Measurements from ENCODE around the gene COL18A1.
A peak's percentile ranks its signal among the peaks of the same experiment; 100 is the strongest.
"Not testable (repeated sequence)": the region's sequence is repeated elsewhere in the genome, so short reads cannot be mapped to it uniquely, and the experiment has no call there.

The COL18A1 gene

DNA sequence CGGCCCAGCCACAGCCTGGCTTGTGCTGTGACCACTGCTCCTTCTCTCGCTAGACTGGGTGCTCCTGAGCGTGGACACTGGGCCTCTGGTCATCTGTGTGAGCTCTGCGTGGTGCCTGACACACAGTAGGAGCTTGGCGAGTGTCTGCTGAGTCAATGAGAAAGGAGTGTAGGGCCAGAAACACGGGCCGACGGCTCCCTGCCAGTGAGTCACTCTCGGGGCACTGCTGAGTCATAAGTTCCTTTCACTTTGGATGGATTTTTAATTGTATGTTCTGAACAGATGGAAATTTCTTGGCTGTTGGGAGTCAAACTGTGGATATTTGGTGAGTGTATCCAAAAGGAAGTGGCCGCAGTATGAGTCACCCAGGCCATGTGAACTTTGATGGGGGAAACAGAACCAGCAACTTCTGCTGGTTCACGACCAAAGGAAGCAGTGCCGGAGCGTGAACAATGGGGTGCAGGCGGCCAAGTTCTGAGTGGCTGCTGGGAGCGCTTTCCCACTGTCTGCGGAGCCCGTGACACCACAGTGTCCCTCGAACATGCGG, 41.0 kb upstream of the COL18A1 start:
- Mint-ChIP-seq H3K27ac (peak overlapping the region; percentile 75), H3K27me3 (peaks cover 16% of the 10 kb centered on the region), H3K9me3 (no peaks in the 10 kb centered on the region), H3K4me3 (peak overlapping the region; percentile 27), H3K36me3 (ENCODE audit: low read depth) (no peaks in the 10 kb centered on the region), H3K4me1 (ENCODE audit: low read depth) (peaks cover 11% of the 10 kb centered on the region)
- intact Hi-C loops (cut with micrococcal nuclease) = no loop called here

DNA sequence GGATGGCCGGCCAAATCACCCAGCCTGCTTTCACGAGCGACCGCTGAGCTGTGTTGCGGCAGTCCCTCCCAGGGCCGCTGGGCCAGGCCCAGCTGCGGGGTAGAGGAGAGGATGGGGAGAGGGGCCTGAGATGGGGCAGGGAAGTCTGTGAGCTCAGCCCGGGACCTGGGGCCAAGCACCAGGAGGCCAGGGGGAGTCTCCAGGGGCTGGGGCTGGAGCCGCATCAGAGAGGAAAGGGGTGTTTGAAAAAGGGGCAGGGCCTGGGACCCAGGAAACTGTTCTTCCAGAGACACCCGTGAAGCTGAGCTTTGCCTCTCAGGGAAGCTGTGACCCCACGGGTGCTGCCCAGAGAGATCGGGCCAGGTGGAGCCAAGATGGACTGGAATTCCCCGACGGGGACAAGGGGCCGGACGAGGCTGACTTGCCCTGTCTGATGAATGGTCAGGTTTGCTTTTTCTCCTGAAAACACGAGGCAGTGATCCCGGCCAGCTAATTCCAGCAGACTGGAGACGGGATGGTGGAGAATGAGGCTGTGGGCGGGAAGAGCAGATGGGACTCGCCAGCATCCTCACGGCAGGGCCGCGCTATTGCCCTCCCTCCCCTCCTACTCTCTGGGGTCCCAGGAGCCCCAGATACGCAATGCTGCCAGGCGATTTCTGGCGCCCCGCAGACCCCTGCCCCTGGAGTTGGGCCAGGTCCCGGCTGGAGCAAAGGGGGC, 40.3 kb upstream of the COL18A1 start:
- peaks cover 11% of the 10 kb centered on the region for H3K4me1 Mint-ChIP-seq (ENCODE audit: low read depth)
- no peaks in the 10 kb centered on the region for H3K36me3 Mint-ChIP-seq (ENCODE audit: low read depth)
- peak overlapping the region; percentile 27 for H3K4me3 Mint-ChIP-seq
- H3K27me3 Mint-ChIP-seq = peaks cover 16% of the 10 kb centered on the region
- peak overlapping the region; percentile 75 for H3K27ac Mint-ChIP-seq
- H3K9me3 Mint-ChIP-seq = no peaks in the 10 kb centered on the region
- intact Hi-C loops (cut with micrococcal nuclease) = no loop called here

DNA sequence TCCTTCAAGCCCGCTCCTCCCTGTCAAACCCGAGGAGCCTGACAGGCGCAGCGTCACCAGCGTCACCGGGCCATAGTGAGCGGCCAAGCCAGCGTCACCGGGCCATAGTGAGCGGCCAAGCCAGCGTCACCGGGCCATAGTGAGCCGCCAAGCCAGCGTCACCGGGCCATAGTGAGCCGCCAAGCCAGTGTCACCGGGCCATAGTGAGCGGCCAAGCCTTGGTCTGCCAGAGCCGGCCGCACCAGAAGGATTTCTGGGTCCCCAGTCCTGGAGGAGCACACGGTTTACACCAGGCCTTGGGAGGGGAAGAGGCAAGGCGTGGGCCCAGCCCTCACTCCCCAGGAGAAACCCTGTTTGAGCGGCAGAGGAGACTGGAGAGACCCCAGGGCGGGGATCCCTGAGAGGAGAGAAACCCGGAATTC, 39.8 kb upstream of the COL18A1 start:
- Mint-ChIP-seq H3K4me3 (no peak overlapping the region), H3K9me3 (no peaks in the 10 kb centered on the region), H3K27ac (no peak overlapping the region), H3K4me1 (ENCODE audit: low read depth) (peaks cover 11% of the 10 kb centered on the region), H3K27me3 (peaks cover 16% of the 10 kb centered on the region), H3K36me3 (ENCODE audit: low read depth) (no peaks in the 10 kb centered on the region)
- intact Hi-C loops (cut with micrococcal nuclease) = no loop called here

DNA sequence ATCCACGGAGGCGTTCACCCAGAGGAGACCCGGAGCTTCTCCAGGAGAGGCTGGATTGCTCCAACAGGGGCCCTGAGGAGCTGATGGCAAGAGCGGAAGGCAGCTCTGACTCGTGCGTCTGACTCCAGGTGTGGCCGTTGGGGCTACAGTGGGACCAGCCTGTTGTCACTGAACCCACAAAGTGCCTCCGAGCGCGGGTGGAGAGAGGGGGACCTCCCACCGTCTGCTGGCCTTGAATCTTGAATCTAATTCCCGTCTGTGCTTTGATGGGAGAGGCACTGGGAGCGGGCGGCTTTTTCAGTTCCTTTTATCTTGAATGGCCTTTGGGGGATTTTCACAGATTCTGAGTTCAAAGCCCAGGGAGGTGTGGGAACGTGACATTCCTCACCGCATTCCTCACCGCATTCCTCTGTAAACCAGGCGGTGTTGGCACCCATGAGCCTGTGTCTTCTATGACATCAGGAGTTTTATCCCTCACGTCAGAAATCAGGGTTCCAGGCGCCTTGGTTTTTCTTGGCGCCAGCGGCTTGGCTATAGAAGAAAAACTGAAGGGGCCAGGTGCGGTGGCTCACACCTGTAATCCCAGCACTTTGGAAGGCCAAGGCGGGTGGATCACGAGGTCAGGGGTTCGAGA, 39.2 kb upstream of the COL18A1 start:
- intact Hi-C loops (cut with micrococcal nuclease) = no loop called here
- Mint-ChIP-seq H3K27me3 (peaks cover 19% of the 10 kb centered on the region), H3K27ac (no peak overlapping the region)

DNA sequence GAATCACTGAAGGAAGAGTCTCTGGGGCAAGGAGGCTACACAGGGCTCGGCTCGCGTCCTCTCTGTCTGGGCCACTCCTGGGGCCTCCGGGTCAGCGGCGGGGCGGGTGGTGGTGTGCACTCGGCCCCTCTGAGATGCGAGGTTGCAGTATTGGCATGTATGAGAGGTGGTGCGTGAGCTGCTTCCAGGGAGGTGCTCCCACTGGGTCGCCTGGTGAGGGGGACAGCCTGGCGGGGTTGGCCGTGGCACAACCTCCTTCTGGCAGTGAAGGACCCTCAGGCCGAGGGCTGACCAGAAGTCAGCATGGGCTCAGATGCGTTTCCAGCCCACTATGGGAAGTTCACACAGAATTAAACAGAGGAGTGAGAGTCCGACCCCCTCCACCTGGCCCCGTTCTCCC, 38.5 kb upstream of the COL18A1 start:
- H3K36me3 Mint-ChIP-seq (ENCODE audit: low read depth) = no peaks in the 10 kb centered on the region
- peaks cover 19% of the 10 kb centered on the region for H3K27me3 Mint-ChIP-seq
- no peaks in the 10 kb centered on the region for H3K9me3 Mint-ChIP-seq
- no peak overlapping the region for H3K27ac Mint-ChIP-seq
- peaks cover 11% of the 10 kb centered on the region for H3K4me1 Mint-ChIP-seq (ENCODE audit: low read depth)
- intact Hi-C loops (cut with micrococcal nuclease) = no loop called here
- H3K4me3 Mint-ChIP-seq = no peak overlapping the region

More for the DNA sequence above, 39.2 kb upstream of the COL18A1 start:
- Mint-ChIP-seq H3K4me3 (no peak overlapping the region), H3K9me3 (no peaks in the 10 kb centered on the region), H3K4me1 (ENCODE audit: low read depth) (peaks cover 11% of the 10 kb centered on the region), H3K36me3 (ENCODE audit: low read depth) (no peaks in the 10 kb centered on the region)

DNA sequence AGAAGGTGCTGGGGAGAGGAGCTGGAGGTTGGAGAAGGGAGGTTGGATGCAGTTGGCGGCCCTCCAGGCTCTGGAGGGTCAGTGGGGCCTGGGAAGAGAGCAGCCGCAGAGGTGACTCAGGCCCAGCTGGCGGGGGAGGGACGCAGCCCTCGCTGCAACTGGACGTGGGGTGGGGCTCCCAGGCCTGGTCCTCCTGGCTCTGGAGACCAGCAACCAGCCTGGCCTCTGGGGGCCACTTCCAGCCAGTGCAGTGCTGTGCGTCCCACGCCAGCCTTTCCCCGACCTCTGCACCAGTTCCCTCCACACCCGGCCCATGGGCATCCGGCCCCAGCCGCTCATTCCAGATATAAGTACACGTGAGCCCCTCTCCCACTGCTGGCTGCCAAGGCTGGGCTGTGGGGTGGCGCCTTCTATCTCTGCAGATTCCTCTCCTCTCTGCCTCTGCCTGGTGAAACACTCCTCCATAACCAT, 38.0 kb upstream of the COL18A1 start:
- H3K4me3 Mint-ChIP-seq = no peak overlapping the region
- H3K36me3 Mint-ChIP-seq (ENCODE audit: low read depth) = no peaks in the 10 kb centered on the region
- no peaks in the 10 kb centered on the region for H3K9me3 Mint-ChIP-seq
- peaks cover 16% of the 10 kb centered on the region for H3K27me3 Mint-ChIP-seq
- peaks cover 11% of the 10 kb centered on the region for H3K4me1 Mint-ChIP-seq (ENCODE audit: low read depth)
- intact Hi-C loops (cut with micrococcal nuclease) = no loop called here
- no peak overlapping the region for H3K27ac Mint-ChIP-seq

DNA sequence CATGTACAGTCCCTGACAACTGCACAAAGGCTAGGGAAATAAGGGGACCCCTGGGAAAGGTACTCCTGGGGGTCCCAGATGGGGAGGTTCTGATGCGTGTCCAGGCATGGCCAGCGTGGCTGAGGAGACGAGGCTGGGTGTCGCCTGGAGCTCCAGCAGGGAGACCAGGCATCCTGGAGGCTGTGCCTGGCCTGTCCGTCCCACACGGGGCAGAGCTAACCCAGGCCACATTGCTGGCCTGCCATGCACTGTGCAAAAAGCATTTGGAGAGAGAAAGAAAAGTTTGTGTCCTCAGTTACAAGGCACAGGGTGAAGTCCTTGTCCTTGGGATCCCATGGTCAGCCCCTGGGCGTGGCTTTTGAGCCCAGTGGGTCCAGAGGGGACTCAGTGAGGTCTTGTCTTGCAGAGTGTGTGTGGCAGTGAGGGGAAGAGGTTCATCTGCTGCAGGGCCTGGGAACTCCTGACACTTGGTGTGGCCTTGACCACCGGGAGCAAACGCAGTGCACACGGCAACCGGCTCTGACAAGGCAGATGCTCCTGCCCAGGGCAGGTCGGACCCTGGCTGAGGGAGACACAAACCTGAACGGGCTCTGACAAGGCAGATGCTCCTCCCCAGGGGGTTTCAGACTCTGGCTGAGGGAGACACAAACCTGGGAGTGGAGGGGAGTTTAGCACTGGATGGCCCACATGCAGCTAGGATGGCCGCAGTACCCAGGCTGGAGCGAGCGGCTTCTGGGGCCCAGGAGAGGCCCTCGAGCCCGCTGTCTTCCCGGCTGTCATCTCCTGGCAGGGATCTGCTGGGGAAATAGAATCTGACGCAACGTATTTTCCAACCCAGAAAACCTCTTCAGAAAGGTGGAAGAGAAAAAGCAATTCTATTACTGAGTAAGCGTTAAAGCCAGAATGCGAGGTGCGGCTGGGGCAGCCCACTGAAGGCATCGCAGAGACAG, 37.3 kb upstream of the COL18A1 start:
- H3K4me3 Mint-ChIP-seq = no peak overlapping the region
- no peaks in the 10 kb centered on the region for H3K9me3 Mint-ChIP-seq
- H3K4me1 Mint-ChIP-seq (ENCODE audit: low read depth) = peaks cover 11% of the 10 kb centered on the region
- H3K27ac Mint-ChIP-seq = no peak overlapping the region
- intact Hi-C loops (cut with micrococcal nuclease) = no loop called here
- H3K36me3 Mint-ChIP-seq (ENCODE audit: low read depth) = no peaks in the 10 kb centered on the region
- peaks cover 17% of the 10 kb centered on the region for H3K27me3 Mint-ChIP-seq

DNA sequence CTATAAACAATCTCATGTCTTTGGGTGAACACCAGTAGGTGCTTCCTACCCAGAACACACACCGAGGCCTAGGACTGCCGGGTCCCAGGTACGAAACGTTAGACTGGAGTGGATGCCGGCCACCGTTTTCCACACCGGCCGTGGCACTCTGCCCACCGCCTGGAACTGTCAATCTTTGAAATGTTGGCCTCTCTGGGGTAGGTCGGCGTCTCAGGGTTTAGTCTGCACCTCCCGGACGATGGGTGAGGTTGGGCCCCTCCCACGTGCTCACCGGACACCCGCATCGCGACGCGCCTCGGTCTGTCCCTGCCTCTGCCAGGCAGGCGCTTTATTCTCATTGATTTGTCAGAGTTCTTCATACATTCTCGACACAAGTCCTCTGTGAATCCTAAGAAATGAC, 35.9 kb upstream of the COL18A1 start:
- H3K4me3 Mint-ChIP-seq; H3K27ac Mint-ChIP-seq; H3K36me3 Mint-ChIP-seq (ENCODE audit: low read depth); H3K4me1 Mint-ChIP-seq (ENCODE audit: low read depth); H3K9me3 Mint-ChIP-seq; intact Hi-C loops (cut with micrococcal nuclease): not testable (repeated sequence)
- peaks cover 18% of the 10 kb centered on the region for H3K27me3 Mint-ChIP-seq

DNA sequence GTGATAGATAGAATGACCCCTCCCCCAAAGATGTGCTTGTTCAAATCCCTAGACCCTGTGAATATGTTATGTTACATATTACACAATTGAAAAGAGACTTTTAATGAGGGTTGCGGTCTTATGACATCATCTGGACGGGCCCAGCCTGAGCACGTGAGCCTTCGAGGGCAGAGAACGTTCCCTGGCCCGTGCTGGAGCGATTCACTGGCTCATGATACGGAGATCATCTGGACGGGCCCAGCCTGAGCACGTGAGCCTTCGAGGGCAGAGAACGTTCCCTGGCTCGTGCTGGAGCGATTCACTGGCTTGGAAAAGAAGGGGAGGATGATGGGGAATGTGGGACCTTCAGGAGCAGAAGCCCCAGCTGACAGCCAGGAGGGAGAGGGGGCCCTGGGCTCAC, 34.4 kb upstream of the COL18A1 start:
- H3K36me3 Mint-ChIP-seq (ENCODE audit: low read depth) = no peaks in the 10 kb centered on the region
- no peaks in the 10 kb centered on the region for H3K4me1 Mint-ChIP-seq (ENCODE audit: low read depth)
- H3K4me3 Mint-ChIP-seq = no peak overlapping the region
- peaks cover 16% of the 10 kb centered on the region for H3K27me3 Mint-ChIP-seq
- no peak overlapping the region for H3K27ac Mint-ChIP-seq
- intact Hi-C loops (cut with micrococcal nuclease) = no loop called here
- no peaks in the 10 kb centered on the region for H3K9me3 Mint-ChIP-seq

DNA sequence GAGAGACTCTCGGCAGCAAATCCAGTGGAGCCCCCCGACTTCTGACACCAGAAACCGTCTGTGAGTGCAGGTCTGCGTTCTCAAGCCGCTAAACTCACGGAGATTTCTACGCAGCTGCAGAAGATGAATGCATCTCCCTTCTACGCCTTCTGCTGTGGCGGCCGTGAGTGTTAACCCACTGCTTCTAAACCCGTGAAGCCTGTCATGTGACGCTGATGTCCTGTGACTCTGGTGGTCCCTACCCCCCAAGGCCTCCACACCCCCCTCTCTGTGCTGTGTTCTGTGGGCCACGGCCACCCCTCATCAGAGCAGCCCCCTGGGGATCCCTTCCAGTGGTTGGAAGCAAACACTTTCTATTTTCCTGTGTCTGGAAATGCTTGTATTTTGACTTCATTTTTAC, 33.9 kb upstream of the COL18A1 start:
- intact Hi-C loops (cut with micrococcal nuclease) = no loop called here
- peaks cover 16% of the 10 kb centered on the region for H3K27me3 Mint-ChIP-seq

DNA sequence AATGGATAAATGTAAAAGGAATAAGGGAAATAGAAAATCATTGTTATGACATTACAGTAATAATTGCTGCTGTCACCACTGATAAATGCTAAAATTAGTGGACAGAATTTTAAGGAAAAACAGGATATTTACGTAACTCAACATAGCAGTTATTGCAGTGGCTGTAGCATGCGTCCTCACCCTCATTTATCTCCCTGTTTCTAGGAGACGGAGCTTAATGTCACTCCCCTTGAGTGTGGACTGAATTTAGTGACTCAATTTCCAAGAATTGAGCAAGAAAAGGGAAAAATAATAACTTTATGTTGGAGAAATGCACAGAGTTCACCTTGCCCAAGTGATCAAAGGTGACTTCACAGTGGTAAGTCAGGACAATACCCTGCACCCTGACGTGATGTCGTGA, 33.3 kb upstream of the COL18A1 start:
- no peaks in the 10 kb centered on the region for H3K4me1 Mint-ChIP-seq (ENCODE audit: low read depth)
- no peak overlapping the region for H3K4me3 Mint-ChIP-seq
- no peaks in the 10 kb centered on the region for H3K36me3 Mint-ChIP-seq (ENCODE audit: low read depth)
- H3K27me3 Mint-ChIP-seq = peaks cover 13% of the 10 kb centered on the region
- intact Hi-C loops (cut with micrococcal nuclease) = no loop called here
- no peak overlapping the region for H3K27ac Mint-ChIP-seq
- H3K9me3 Mint-ChIP-seq = no peaks in the 10 kb centered on the region

More for the DNA sequence above, 33.9 kb upstream of the COL18A1 start:
- Mint-ChIP-seq H3K4me3 (no peak overlapping the region), H3K4me1 (ENCODE audit: low read depth) (no peaks in the 10 kb centered on the region), H3K36me3 (ENCODE audit: low read depth) (no peaks in the 10 kb centered on the region), H3K9me3 (no peaks in the 10 kb centered on the region), H3K27ac (no peak overlapping the region)

DNA sequence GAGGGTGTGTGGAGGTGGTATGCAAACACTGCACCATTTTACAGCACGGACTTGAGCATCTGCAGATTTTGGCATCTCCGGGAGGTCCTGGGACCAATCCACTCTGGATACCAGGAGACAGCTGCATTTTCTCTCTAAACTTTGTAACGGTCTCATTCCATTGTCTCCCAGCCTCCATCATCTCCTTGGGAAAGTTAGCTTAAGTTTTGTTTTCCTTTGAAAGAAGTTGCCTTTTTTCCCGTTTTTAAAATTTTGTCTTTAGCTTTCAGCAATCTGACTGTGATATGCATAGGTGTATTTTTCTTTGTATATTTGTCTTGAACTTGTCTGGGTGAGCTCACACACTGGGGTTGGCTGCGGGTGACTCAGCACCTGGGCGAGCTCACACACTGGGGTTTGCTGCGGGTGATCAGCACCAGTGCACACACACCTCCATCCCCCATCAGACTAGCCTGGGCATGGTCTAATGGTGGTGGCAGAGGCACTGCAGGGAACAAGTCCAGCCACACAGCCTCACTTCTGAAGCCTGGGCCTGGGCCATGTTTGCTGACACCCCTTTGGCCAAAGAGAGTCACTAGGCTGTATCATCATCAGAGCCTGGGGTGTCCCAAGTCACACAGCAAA, 32.1 kb upstream of the COL18A1 start:
- H3K36me3 Mint-ChIP-seq (ENCODE audit: low read depth) = no peaks in the 10 kb centered on the region
- intact Hi-C loops (cut with micrococcal nuclease) = no loop called here
- H3K27ac Mint-ChIP-seq = no peak overlapping the region
- H3K27me3 Mint-ChIP-seq = peaks cover 17% of the 10 kb centered on the region
- no peak overlapping the region for H3K4me3 Mint-ChIP-seq
- H3K9me3 Mint-ChIP-seq = no peaks in the 10 kb centered on the region
- no peaks in the 10 kb centered on the region for H3K4me1 Mint-ChIP-seq (ENCODE audit: low read depth)

DNA sequence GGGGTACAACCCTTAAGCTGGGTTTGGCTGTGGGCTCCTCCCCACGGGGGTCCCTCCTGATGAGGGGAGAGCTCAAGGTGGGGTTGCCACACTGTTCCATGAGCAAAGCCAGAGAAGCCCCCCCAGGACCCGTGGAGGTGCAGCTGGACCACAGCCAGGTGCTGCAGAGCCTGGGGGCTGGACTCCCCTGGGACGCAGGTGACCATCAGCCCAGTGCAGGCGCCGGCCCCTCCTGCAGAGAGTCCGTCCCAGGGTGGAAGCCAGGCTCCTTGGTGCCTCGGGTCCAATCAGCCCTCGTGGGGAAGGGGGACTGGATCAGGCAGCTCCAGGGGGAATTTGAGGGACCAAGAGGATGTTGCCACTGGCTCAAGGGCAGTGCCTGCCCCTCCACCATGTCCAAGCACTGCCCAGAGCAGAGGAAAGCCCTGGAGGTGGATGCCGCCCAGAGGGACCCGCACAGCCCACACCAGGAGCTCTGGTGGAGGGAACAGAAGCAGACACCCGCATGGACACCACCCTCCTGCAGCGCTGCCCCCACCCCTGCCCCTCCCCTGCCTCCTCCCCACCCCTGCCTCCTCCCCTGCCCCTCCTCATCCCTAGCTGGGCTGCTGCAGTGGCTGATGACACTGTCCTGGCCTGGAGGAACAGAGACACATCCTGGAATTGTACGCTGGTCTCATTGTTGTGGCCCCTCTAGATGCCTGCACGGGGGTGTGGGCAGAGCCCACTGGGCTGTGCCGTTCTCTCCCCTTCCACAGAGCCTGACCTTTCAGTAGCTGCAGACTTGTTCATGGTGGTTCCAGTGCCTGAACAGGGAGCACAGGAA, 30.8 kb upstream of the COL18A1 start:
- Mint-ChIP-seq H3K27ac (no peak overlapping the region), H3K9me3 (no peaks in the 10 kb centered on the region), H3K27me3 (peaks cover 25% of the 10 kb centered on the region), H3K4me1 (ENCODE audit: low read depth) (no peaks in the 10 kb centered on the region), H3K36me3 (ENCODE audit: low read depth) (no peaks in the 10 kb centered on the region), H3K4me3 (no peak overlapping the region)
- intact Hi-C loops (cut with micrococcal nuclease) = no loop called here

All from dendritic cell treated with granulocyte-macrophage colony-stimulating factor and Interleukin-4, amounts not matched to agents 40 ng/mL and 50 ng/mL, for 4 days (primary cell).